Aorta (tissue), 4 donors: Measurements from ENCODE around the gene MEIS2. TPM values are rescaled to one million over a fixed set of nuclear protein-coding genes. Genes with fewer than 3 reads are reported as not detected.

Source experiments
- microRNA-seq, 2 donors: library from miRNA; unstranded; fragments of <30 nt; microRNA quantifications; one replicate each; pipeline ENCODE4 v1.2.0, GENCODE V29; 2020
- polyA plus RNA-seq, 2 donors: library from polyadenylated mRNA; stranded (reverse); fragments of 200-250 nt; gene quantifications; one replicate each; pipeline ENCODE4 v1.2.3, GENCODE V29; 2013
- total RNA-seq, 2 donors: library from RNA; stranded (reverse); fragmentation: NEBNext Ultra II Directional; extraction: Animal tissue kit (Norgen Biotek cat#: 25700); gene quantifications; one replicate each; pipeline ENCODE4 v1.2.1, GENCODE V29; 2021
- donor health status: healthy with polysubstance abuse.
- donor health status: Bipolar disorder and iron deficiency.
- donor health status: DM: no; HTN: no; CAD: no.
- donor health status: DM: yes; HTN: yes; CAD: no.

MEIS2 gene
- total and polyA plus RNA-seq, 4 donors, result 20.7 to 58.7 (median 25.9) TPM

Small RNA genes within 50 kb of the gene (microRNA-seq; reads per million reads assigned to microRNA genes)
- gene MIR8063, result 0 reads per million in 2 donors
